CD4-positive, alpha-beta memory T cell (primary cell): ENCODE data around the gene ANKRD33B. TPM values are rescaled to one million over a fixed set of nuclear protein-coding genes. Genes with fewer than 3 reads are reported as not detected.

Experiments used
- CTCF ChIA-PET: fragments of 350-600 bp; sonication (Branson Sonifier 250); formaldehyde crosslinking; loops from one replicate; lab custom pipeline; 2021; ENCODE audit warnings: inconsistent platforms; ENCODE audit not compliant: partially characterized antibody; lab: Charles Lee
- POLR2A ChIA-PET: fragments of 350-600 bp; sonication (Branson Sonifier 250); formaldehyde crosslinking; loops from one replicate; lab custom pipeline; 2021; ENCODE audit not compliant: partially characterized antibody; lab: Charles Lee
- DNase-seq, 5 donors: peaks; one replicate each; pipeline versions ENCODE4 v3.0.0 to v3.0.0-alpha.2; 2020 to 2022; ENCODE audit warnings: mixed read lengths in 1 of 5
- H3K27ac ChIP-seq: one replicate; pipeline ENCODE4 v1.7.0; 2013; ENCODE audit warnings: low read depth, low read length
- H3K27me3 ChIP-seq: 2 replicates; pipeline ENCODE4 v1.7.0; 2013; ENCODE audit warnings: mild to moderate bottlenecking, low read length, moderate library complexity; ENCODE audit not compliant: insufficient read depth
- H3K36me3 ChIP-seq: 2 replicates; pipeline ENCODE4 v1.7.0; 2013; ENCODE audit warnings: mild to moderate bottlenecking, low read length, moderate library complexity; ENCODE audit not compliant: insufficient read depth
- H3K4me1 ChIP-seq: 2 replicates; pipeline ENCODE4 v1.7.0; 2013; ENCODE audit warnings: mild to moderate bottlenecking, low read length, moderate library complexity; ENCODE audit not compliant: insufficient read depth
- H3K4me3 ChIP-seq, 2 donors: one replicate each; pipeline ENCODE4 v1.7.0; 2013; ENCODE audit warnings: low read length in 2 of 2, mild to moderate bottlenecking in 1 of 2
- H3K9me3 ChIP-seq, 2 donors: one replicate each; pipeline ENCODE4 v1.7.0; 2013; ENCODE audit warnings: low read length in 2 of 2, control low read depth in 1 of 2; ENCODE audit not compliant: control insufficient read depth in 1 of 2
- H3K27ac Mint-ChIP-seq, 7 donors: one replicate each; pipeline ENCODE4 v1.8.0; 2020 to 2021; ENCODE audit warnings: mixed read lengths in 7 of 7, mild to moderate bottlenecking in 6 of 7, inconsistent platforms in 3 of 7, moderate library complexity in 3 of 7
- H3K27me3 Mint-ChIP-seq, 2 donors: one replicate each; pipeline ENCODE4 v1.8.0; 2020 to 2021; ENCODE audit warnings: mixed read lengths in 2 of 2
- H3K36me3 Mint-ChIP-seq, 2 donors: one replicate each; pipeline ENCODE4 v1.8.0; 2020 to 2021; ENCODE audit warnings: mixed read lengths in 2 of 2, inconsistent platforms in 1 of 2, mild to moderate bottlenecking in 1 of 2
- H3K4me1 Mint-ChIP-seq, 4 donors: one replicate each; pipeline ENCODE4 v1.8.0; 2020 to 2021; ENCODE audit warnings: mixed read lengths in 4 of 4, mild to moderate bottlenecking in 1 of 4
- H3K4me3 Mint-ChIP-seq, 8 donors: one replicate each; pipeline ENCODE4 v1.8.0; 2020 to 2021; ENCODE audit warnings: mixed read lengths in 8 of 8, mild to moderate bottlenecking in 7 of 8, moderate library complexity in 6 of 8, inconsistent platforms in 3 of 8
- H3K9me3 Mint-ChIP-seq, 8 donors: one replicate each; pipeline ENCODE4 v1.8.0; 2020 to 2021; ENCODE audit warnings: mixed read lengths in 8 of 8, mild to moderate bottlenecking in 5 of 8, inconsistent platforms in 3 of 8, moderate library complexity in 1 of 8
- intact Hi-C: fragments of 100-400 bp; cut with micrococcal nuclease; formaldehyde crosslinking; loops from one replicate; pipeline ENCODE4 v1.15.1; 2023
- polyA plus RNA-seq, 2 donors: library from polyadenylated mRNA; unstranded; fragments of 300-500 nt; fragmentation: Illumina TruSeq; gene quantifications; one replicate each; pipeline ENCODE4 v1.2.3, GENCODE V29; 2021
- total RNA-seq, 2 experiments: library from RNA; stranded (reverse); gene quantifications; one replicate each; pipeline ENCODE4 v1.2.3, GENCODE V29; 2021

Gene ANKRD33B
- total and polyA plus RNA-seq, 4 experiments from 2014 or later: 0.05 to 2.3 (median 1.2) TPM

- intact Hi-C loops: no loop called here
- no peak for DNase-seq
- Mint-ChIP-seq H3K4me1 (peaks cover 2 to 14% (median 12%) of the 10 kb centered on the region in 4 donors), H3K36me3 (no peaks in the 10 kb centered on the region), H3K9me3 (no peaks in the 10 kb centered on the region), H3K4me3 (no peak overlapping the region), H3K27ac (no peak overlapping the region), H3K27me3 (peaks cover 2 to 4% of the 10 kb centered on the region in 2 donors)
- Histone ChIP-seq H3K36me3 (no peaks in the 10 kb centered on the region), H3K27me3 (no peaks in the 10 kb centered on the region), H3K27ac (no peak overlapping the region), H3K4me3 (no peak overlapping the region), H3K9me3 (no peaks in the 10 kb centered on the region), H3K4me1 (peaks cover 11% of the 10 kb centered on the region)
- CTCF ChIA-PET: no interaction called here
- POLR2A ChIA-PET: no interaction called here
Measured at GRCh38 chr5:10551782-10552138, 12.1 kb upstream of the ANKRD33B start.

DNA sequence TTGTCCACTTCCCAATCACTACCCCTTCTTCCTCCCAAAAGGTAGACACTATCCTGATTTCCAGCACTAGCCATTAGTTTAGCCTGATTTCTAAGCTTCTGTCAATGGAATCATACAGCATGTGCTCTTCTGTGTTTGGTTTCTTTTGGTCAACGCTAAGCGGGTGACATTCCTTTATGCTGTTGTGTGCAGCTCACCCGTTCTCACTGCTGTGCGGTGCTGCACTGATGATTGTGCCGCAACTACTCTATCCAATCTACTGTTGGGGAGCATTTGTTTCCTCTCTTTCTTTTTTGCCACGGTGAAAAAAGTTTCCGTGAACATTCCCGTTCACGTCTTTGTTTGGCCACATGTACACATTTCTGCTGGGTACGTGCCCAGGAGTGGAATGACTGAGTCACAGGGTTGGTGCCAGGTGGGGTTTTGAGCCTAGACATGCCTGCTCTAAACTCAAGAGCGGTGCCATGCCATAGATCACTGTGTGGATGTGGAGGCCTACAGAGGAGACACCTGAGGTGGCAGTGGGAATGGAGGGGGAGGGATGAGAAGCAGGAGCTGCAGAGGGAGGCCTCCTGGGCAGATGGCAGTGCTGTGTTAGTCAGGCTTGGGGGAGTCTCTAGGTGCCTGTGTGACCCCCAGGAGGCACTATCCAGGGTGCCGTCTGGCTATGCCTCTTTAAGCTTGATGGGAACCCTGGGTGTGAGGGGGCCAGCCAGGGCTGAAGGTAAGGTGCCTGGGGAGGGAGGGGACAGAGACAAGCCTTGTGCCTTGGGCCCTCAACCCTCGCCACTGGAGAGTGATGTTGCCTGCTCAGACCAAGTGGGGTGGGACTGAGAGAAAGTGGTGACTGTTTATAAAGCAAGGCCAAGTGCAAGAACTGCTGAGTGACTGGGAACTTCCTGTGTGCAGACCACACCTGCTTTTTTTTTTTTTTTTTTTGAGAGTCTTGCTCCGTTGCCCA is 11.4 kb upstream of the ANKRD33B start:
- CTCF ChIA-PET: interaction anchor here (0.7 kb wide), 1 partner anchor 9 kb away, joined by 4 read pairs; no protein-coding TSS in a partner anchor
- peaks cover 11% of the 10 kb centered on the region for H3K4me1 ChIP-seq
- H3K9me3 Mint-ChIP-seq: no peaks in the 10 kb centered on the region
- H3K27ac Mint-ChIP-seq: peak overlapping the region in 2 of 7 donors; percentile 27 to 30
- no peaks in the 10 kb centered on the region for H3K36me3 Mint-ChIP-seq
- peak overlapping the region in 1 of 8 donors; percentile 22 for H3K4me3 Mint-ChIP-seq
- no peak for DNase-seq
- H3K4me3 ChIP-seq: no peak overlapping the region
- H3K9me3 ChIP-seq: no peaks in the 10 kb centered on the region
- no peaks in the 10 kb centered on the region for H3K36me3 ChIP-seq
- no peaks in the 10 kb centered on the region for H3K27me3 ChIP-seq
- H3K4me1 Mint-ChIP-seq: peaks cover 2 to 14% (median 11%) of the 10 kb centered on the region in 4 donors
- H3K27ac ChIP-seq: no peak overlapping the region
- intact Hi-C loops: no loop called here
- POLR2A ChIA-PET: no interaction called here
- peaks cover 1 to 6% of the 10 kb centered on the region in 2 donors for H3K27me3 Mint-ChIP-seq

- CTCF ChIA-PET: interaction anchor here (0.7 kb wide), 1 partner anchor 10 kb away, joined by 4 read pairs; no protein-coding TSS in a partner anchor
- H3K4me3 ChIP-seq: no peak overlapping the region
- POLR2A ChIA-PET: no interaction called here
- intact Hi-C loops: no loop called here
- peaks cover 2 to 14% (median 11%) of the 10 kb centered on the region in 4 donors for H3K4me1 Mint-ChIP-seq
- H3K36me3 ChIP-seq: no peaks in the 10 kb centered on the region
- no peak overlapping the region for H3K27ac ChIP-seq
- no peaks in the 10 kb centered on the region for H3K9me3 ChIP-seq
- H3K27ac Mint-ChIP-seq: no peak overlapping the region
- peaks cover 1 to 6% of the 10 kb centered on the region in 2 donors for H3K27me3 Mint-ChIP-seq
- no peaks in the 10 kb centered on the region for H3K36me3 Mint-ChIP-seq
- H3K27me3 ChIP-seq: no peaks in the 10 kb centered on the region
- H3K4me3 Mint-ChIP-seq: peak overlapping the region in 1 of 8 donors; percentile 22
- H3K9me3 Mint-ChIP-seq: no peaks in the 10 kb centered on the region
- H3K4me1 ChIP-seq: peaks cover 11% of the 10 kb centered on the region
- no peak for DNase-seq
Measured at GRCh38 chr5:10553476-10553875, 10.4 kb upstream of the ANKRD33B start.

DNA sequence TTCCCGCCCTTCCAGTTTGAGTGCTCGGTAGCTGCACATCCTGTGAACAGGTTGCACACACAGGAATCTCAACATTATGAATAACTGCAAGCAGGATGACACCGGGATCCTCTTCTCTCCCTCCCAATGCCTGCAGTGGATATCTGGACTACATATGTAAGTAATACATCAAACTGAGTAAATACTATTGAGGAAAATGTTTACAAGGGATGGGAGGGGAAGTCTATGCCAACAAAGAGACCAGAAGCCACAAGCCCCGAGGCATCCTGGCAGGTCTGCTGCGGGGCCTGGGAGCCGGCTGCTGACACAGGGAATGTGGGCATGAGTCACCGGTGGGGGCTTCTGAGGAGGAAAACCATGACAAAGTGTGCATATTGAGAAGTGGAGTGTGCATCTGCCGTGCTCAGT is 8.6 kb upstream of the ANKRD33B start:
- no peak for DNase-seq
- Mint-ChIP-seq H3K27me3 (peaks cover 1 to 6% of the 10 kb centered on the region in 2 donors), H3K9me3 (no peaks in the 10 kb centered on the region), H3K4me3 (peak overlapping the region in 1 of 8 donors; percentile 34), H3K36me3 (no peaks in the 10 kb centered on the region), H3K27ac (no peak overlapping the region), H3K4me1 (peaks cover 2 to 14% (median 11%) of the 10 kb centered on the region in 4 donors)
- ChIA-PET CTCF (no interaction called here), POLR2A (no interaction called here)
- Histone ChIP-seq H3K36me3 (no peaks in the 10 kb centered on the region), H3K9me3 (no peaks in the 10 kb centered on the region), H3K27me3 (no peaks in the 10 kb centered on the region), H3K27ac (no peak overlapping the region), H3K4me3 (no peak overlapping the region), H3K4me1 (peaks cover 11% of the 10 kb centered on the region)
- intact Hi-C loops: no loop called here

- Histone ChIP-seq H3K4me1 (peaks cover 11% of the 10 kb centered on the region), H3K36me3 (no peaks in the 10 kb centered on the region), H3K27me3 (no peaks in the 10 kb centered on the region), H3K27ac (no peak overlapping the region), H3K4me3 (no peak overlapping the region), H3K9me3 (no peaks in the 10 kb centered on the region)
- CTCF ChIA-PET: no interaction called here
- H3K27ac Mint-ChIP-seq: no peak overlapping the region
- intact Hi-C loops: no loop called here
- POLR2A ChIA-PET: interaction anchor here (0.6 kb wide), 1 partner anchor 115 kb away, joined by 3 read pairs; no protein-coding TSS in a partner anchor
- H3K36me3 Mint-ChIP-seq: no peaks in the 10 kb centered on the region
- H3K4me3 Mint-ChIP-seq: no peak overlapping the region
- H3K27me3 Mint-ChIP-seq: peaks cover 1 to 6% of the 10 kb centered on the region in 2 donors
- no peak for DNase-seq
- no peaks in the 10 kb centered on the region for H3K9me3 Mint-ChIP-seq
- peaks cover 2 to 14% (median 11%) of the 10 kb centered on the region in 4 donors for H3K4me1 Mint-ChIP-seq
Measured at GRCh38 chr5:10556289-10556807, 7.5 kb upstream of the ANKRD33B start.

GRCh38 chr5:10556893-10557746 is 6.8 kb upstream of the ANKRD33B start:
- no peak for DNase-seq
- Histone ChIP-seq H3K9me3 (no peaks in the 10 kb centered on the region), H3K27ac (no peak overlapping the region), H3K4me3 (no peak overlapping the region), H3K27me3 (no peaks in the 10 kb centered on the region), H3K36me3 (no peaks in the 10 kb centered on the region), H3K4me1 (peaks cover 11% of the 10 kb centered on the region)
- ChIA-PET POLR2A (no interaction called here), CTCF (no interaction called here)
- Mint-ChIP-seq H3K27me3 (peaks cover 1 to 5% of the 10 kb centered on the region in 2 donors), H3K27ac (no peak overlapping the region), H3K4me1 (peaks cover 2 to 14% (median 10%) of the 10 kb centered on the region in 4 donors), H3K9me3 (no peaks in the 10 kb centered on the region), H3K36me3 (no peaks in the 10 kb centered on the region), H3K4me3 (no peak overlapping the region)
- intact Hi-C loops: no loop called here
